HepG2 (cell line): ENCODE measurements around the gene RUSF1. TPM values are rescaled to one million over a fixed set of nuclear protein-coding genes. Genes with fewer than 3 reads are reported as not detected.
"Not testable (repeated sequence)": the region's sequence is repeated elsewhere in the genome, so short reads cannot be mapped to it uniquely, and the experiment has no call there.

Experiments
- ATAC-seq: fragments of 200-7000 bp; cut with Tn5 transposase; 3 replicates; pipeline ENCODE4 v1.9.1; 2020; ENCODE audit warnings: mild to moderate bottlenecking, moderate library complexity
- BruUV-seq: library from RNA; stranded (reverse); fragments of 400-500 nt; replicated peaks from 2 replicates; lab custom pipeline; 2021; lab: Mats Ljungman, UMichigan
- CTCF ChIA-PET: fragments of 300-600 bp; formaldehyde crosslinking; extraction: SDS; loops from one replicate; lab custom pipeline; 2021; ENCODE audit warnings: low total read pairs, inconsistent platforms, low intra/inter-chr PET ratio; lab: Yijun Ruan, JAX
- POLR2A ChIA-PET: fragments of 350-600 bp; sonication (Branson Sonifier 250); formaldehyde crosslinking; loops from one replicate; lab custom pipeline; 2020; ENCODE audit warnings: antibody characterized with exemption, inconsistent platforms; lab: Yijun Ruan, JAX
- DNase-seq: peaks from one replicate; pipeline ENCODE4 v3.0.0-alpha.2; 2015; ENCODE audit warnings: low spot score
- FAIRE-seq: peaks from 3 replicates; lab custom pipeline; 2011; peaks lifted over from hg19 to GRCh38; lab: Jason Lieb, UNC
- H2AFZ ChIP-seq: one replicate; pipeline ENCODE4 v1.6.1; 2011; ENCODE audit warnings: low read length, inconsistent platforms
- H3K27ac ChIP-seq: fragments of 300-600 bp; 3 replicates; pipeline ENCODE4 v1.8.0; 2011; ENCODE audit warnings: mixed run types, mild to moderate bottlenecking, mixed read lengths, low read length, inconsistent platforms; ENCODE audit not compliant: insufficient read depth; ENCODE audit errors: extremely low read length
- H3K27me3 ChIP-seq, 2 experiments: fragments of 200-600 bp in 1 of 2; 2 replicates in 1 of 2; 3 replicates in 1 of 2; pipeline versions ENCODE4 v1.6.0 to v1.8.0; 2011; ENCODE audit warnings: low read length in 2 of 2, mild to moderate bottlenecking in 2 of 2, moderate library complexity in 2 of 2, inconsistent platforms in 1 of 2; ENCODE audit not compliant: insufficient read depth in 2 of 2, control insufficient read depth in 1 of 2
- H3K36me3 ChIP-seq, 2 experiments: fragments of 200-600 bp in 1 of 2; replicated peaks in 1 of 2; 2 replicates in 1 of 2; 3 replicates in 1 of 2; pipeline versions ENCODE4 v1.5.1 to v1.8.0; 2011; ENCODE audit warnings: low read length in 2 of 2, inconsistent platforms in 1 of 2; ENCODE audit not compliant: insufficient read depth in 2 of 2, control insufficient read depth in 1 of 2
- H3K4me1 ChIP-seq: 2 replicates; pipeline ENCODE4 v1.5.1; 2012; ENCODE audit warnings: low read length, inconsistent platforms; ENCODE audit not compliant: insufficient read depth
- H3K4me2 ChIP-seq: 2 replicates; pipeline ENCODE4 v1.6.0; 2011; ENCODE audit warnings: low read depth, low read length, inconsistent platforms
- H3K4me3 ChIP-seq, 3 experiments: fragments of 200-600 bp in 1 of 3; sonication (generic), shearing (Covaris generic) in 1 of 3; replicated peaks in 1 of 3; 2 replicates each; pipeline ENCODE4 v1.5.1; 2011 to 2016; ENCODE audit warnings: low read length in 3 of 3, inconsistent platforms in 2 of 3, low read depth in 2 of 3, mild to moderate bottlenecking in 2 of 3, control low read depth in 1 of 3, mixed read lengths in 1 of 3; ENCODE audit not compliant: insufficient read depth in 1 of 3
- H3K79me2 ChIP-seq: one replicate; pipeline ENCODE4 v1.6.1; 2011; ENCODE audit warnings: low read length, inconsistent platforms; ENCODE audit not compliant: insufficient read depth
- H3K9ac ChIP-seq: 2 replicates; pipeline ENCODE4 v1.6.0; 2011; ENCODE audit warnings: mild to moderate bottlenecking, low read depth, low read length, inconsistent platforms; ENCODE audit not compliant: insufficient read depth
- H3K9me3 ChIP-seq: 2 replicates; pipeline ENCODE4 v1.5.1; 2012; ENCODE audit warnings: mild to moderate bottlenecking, low read length
- H4K20me1 ChIP-seq: 2 replicates; pipeline ENCODE4 v1.6.0; 2011; ENCODE audit warnings: inconsistent platforms, mild to moderate bottlenecking, low read length, moderate library complexity; ENCODE audit not compliant: insufficient read depth
- ARNTL ChIP-seq: sonication (generic); formaldehyde crosslinking; IDR thresholded peaks from 2 replicates; pipeline ENCODE4 v1.4.0; 2020; ENCODE audit warnings: mild to moderate bottlenecking, missing genetic modification reagents
- KLF9 ChIP-seq: IDR thresholded peaks from 2 replicates; pipeline ENCODE4 v1.6.1; 2016; ENCODE audit warnings: low read depth
- NONO ChIP-seq, 2 experiments: fragments of 450-650 bp in 1 of 2; sonication (generic) in 1 of 2; formaldehyde crosslinking in 1 of 2; IDR thresholded peaks in 1 of 2; conservative IDR thresholded peaks in 1 of 2; 2 replicates each; pipeline versions ENCODE4 v1.6.1 to v1.8.0; 2017 to 2022; ENCODE audit warnings: mild to moderate bottlenecking in 1 of 2, missing genetic modification reagents in 1 of 2, moderate library complexity in 1 of 2
- NR2F6 ChIP-seq, 2 experiments: IDR thresholded peaks; 2 replicates each; pipeline ENCODE4 v1.6.1; 2016; ENCODE audit warnings: antibody characterized with exemption in 1 of 2, mild to moderate bottlenecking in 1 of 2
- REL ChIP-seq: sonication (generic); formaldehyde crosslinking; conservative IDR thresholded peaks from 2 replicates; pipeline ENCODE4 v1.8.0; 2022; ENCODE audit warnings: mild to moderate bottlenecking, missing genetic modification reagents, moderate library complexity
- ZBTB38 ChIP-seq: sonication (generic); formaldehyde crosslinking; IDR thresholded peaks from 2 replicates; pipeline ENCODE4 v1.5.1; 2020; ENCODE audit warnings: mild to moderate bottlenecking, missing genetic modification reagents
- ZFAT ChIP-seq: sonication (generic); formaldehyde crosslinking; conservative IDR thresholded peaks from 2 replicates; pipeline ENCODE4 v1.8.1; 2023; ENCODE audit warnings: missing genetic modification reagents, inconsistent platforms
- ZNF17 ChIP-seq: sonication (generic); formaldehyde crosslinking; IDR thresholded peaks from 2 replicates; pipeline ENCODE4 v1.5.0; 2020; ENCODE audit warnings: mild to moderate bottlenecking, missing genetic modification reagents
- ZNF280D ChIP-seq: sonication (generic); formaldehyde crosslinking; IDR thresholded peaks from 2 replicates; pipeline ENCODE4 v1.5.1; 2020; ENCODE audit warnings: mild to moderate bottlenecking, missing genetic modification reagents
- ZNF431 ChIP-seq: sonication (generic); formaldehyde crosslinking; IDR thresholded peaks from 2 replicates; pipeline ENCODE4 v1.9.0; 2022; ENCODE audit warnings: missing genetic modification reagents, low read depth, mild to moderate bottlenecking, borderline replicate concordance
- WGBS: methylation state at CpG from one replicate; pipeline ENCODE4 v1.1.6; 2017; ENCODE audit warnings: low lambda C conversion rate; 5-methylcytosine and 5-hydroxymethylcytosine counted together
- in situ Hi-C: cut with HindIII; loops from 2 replicates; pipeline ENCODE4 v1.10.0; 2017; ENCODE audit warnings: low pct_unique_long_range_greater_than_20kb; ENCODE audit not compliant: extremely low pct_ligation_motif_present
- intact Hi-C: fragments of 100-400 bp; cut with micrococcal nuclease; formaldehyde crosslinking; loops from one replicate; pipeline ENCODE4 v1.10.0; 2022; ENCODE audit not compliant: unreplicated experiment
- polyA plus RNA-seq, 8 experiments: library from polyadenylated mRNA; depleted of rRNA in 3 of 8; stranded (reverse) in 7 of 8; unstranded in 1 of 8; fragments of >200 nt; fragmentation: Illumina TruSeq in 4 of 8; extraction: Trizol in 4 of 8; gene quantifications; 2 replicates each; pipeline versions ENCODE4 v1.2.1 to v1.2.3, GENCODE V29; 2011 to 2016; ENCODE audit warnings: low read depth in 4 of 8, missing spikeins in 1 of 8, mixed read lengths in 1 of 8; ENCODE audit not compliant: insufficient read depth in 1 of 8
- total RNA-seq, 5 experiments: library from RNA; depleted of rRNA; stranded (reverse); fragments of >200 nt; fragmentation: Illumina TruSeq; extraction: Trizol; gene quantifications; 2 replicates each; pipeline ENCODE4 v1.2.3, GENCODE V29; 2016; ENCODE audit warnings: low read depth in 1 of 5

The RUSF1 gene
- total and polyA plus RNA-seq, 2 of the 13 experiments (the other 11 are each of a cell fraction or from before 2014, with no cell fraction given) = 40.8 to 50.2 TPM

- TF ChIP-seq NONO (IDR thresholded peaks at IDR 0.05) = no peak
- TF ChIP-seq NONO (CRISPR knock-in tag; conservative IDR thresholded peaks at IDR 0.05) = 0 out of 2 replicates have a peak, but pooled peaks have one; percentile 6
Measured at GRCh38 chr16:31451201-31451600, 57.0 kb downstream of the RUSF1 start (continued).

DNA sequence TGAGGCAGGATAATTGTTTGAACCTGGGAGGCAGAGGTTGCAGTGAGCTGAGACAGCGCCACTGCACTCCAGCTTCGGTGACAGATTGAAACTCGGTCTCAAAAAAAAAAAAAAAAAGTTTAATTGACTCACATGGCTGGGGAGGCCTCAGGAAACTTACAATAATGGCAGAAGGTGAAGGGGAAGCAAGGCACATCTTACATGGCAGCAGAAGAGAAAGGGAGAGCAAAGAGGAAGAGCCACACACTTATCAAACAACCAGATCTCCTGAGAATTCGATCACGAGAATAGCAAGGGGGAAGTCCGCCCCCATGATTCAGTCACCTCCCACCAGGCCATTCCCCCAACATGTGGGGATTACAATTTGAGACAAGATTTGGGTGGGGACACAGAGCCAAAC, 62.3 kb downstream of the RUSF1 start:
- H3K79me2 ChIP-seq, intact Hi-C loops, H3K27me3 ChIP-seq, FAIRE-seq, H3K4me1 ChIP-seq, H2AFZ ChIP-seq, H3K27ac ChIP-seq, CTCF ChIA-PET, H3K9ac ChIP-seq, ATAC-seq, H3K4me2 ChIP-seq, BruUV-seq, H3K4me3 ChIP-seq, H4K20me1 ChIP-seq, DNase-seq, H3K9me3 ChIP-seq, H3K36me3 ChIP-seq: not testable (repeated sequence)
- TF ChIP-seq ZNF431 (CRISPR knock-in tag) = peak; percentile 57; the same call in 1 of the 2 replicates
- 9% methylated on average over 6 of the region's 6 CpGs for WGBS
- in situ Hi-C loops = loop anchor here (25.0 kb wide), 1 partner anchor 234 kb away; the partner anchor contains the start of genes PYCARD, PYDC1 and TRIM72
- POLR2A ChIA-PET = interaction anchor here (1.2 kb wide), 1 partner anchor 9 kb away, joined by 3 read pairs; no protein-coding TSS in a partner anchor

DNA sequence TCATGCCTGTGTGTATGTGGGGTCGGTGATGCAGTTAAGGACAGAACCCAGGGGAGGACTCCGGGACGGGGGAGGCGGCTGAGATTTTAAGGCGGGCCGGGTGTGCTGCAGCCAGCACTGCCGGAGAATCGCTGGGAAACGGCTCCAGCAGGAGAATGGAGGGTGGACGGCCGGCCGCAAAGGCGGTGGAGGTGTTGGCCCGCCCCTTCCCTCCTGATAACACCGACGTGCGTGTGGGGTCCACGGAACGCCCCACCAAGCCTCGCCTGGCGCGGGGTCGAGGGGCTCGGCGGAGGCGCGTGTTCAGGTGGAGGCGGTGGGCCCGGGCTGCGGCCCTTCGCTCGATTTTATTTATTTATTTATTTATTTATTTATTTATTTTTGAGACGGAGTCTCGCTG, 66.2 kb downstream of the RUSF1 start:
- no peaks in the 10 kb centered on the region for H3K79me2 ChIP-seq
- DNase-seq = no peak
- in situ Hi-C loops = loop anchor here (25.0 kb wide), 1 partner anchor 230 kb away; the partner anchor contains the start of genes PYCARD, PYDC1 and TRIM72
- no peaks in the 10 kb centered on the region for H4K20me1 ChIP-seq
- no peak overlapping the region for H3K27ac ChIP-seq
- no peak overlapping the region for H2AFZ ChIP-seq
- no peak for FAIRE-seq
- no TSS peak for BruUV-seq
- ChIA-PET CTCF (interaction anchor here (0.8 kb wide), 1 partner anchor 456 kb away, joined by 3 read pairs; no protein-coding TSS in a partner anchor), POLR2A (interaction anchor here (1.1 to 1.8 kb wide), 6 partner anchors 9 to 456 kb away, joined by 3 to 8 read pairs (median 6); partner anchors contain the start of genes ARMC5, ZNF646 and ZNF668)
- no peak overlapping the region for H3K9ac ChIP-seq
- H3K4me1 ChIP-seq = peaks cover 6% of the 10 kb centered on the region; the same call in 1 of the 2 replicates
- no peak for ATAC-seq
- 0 out of 6 replicates have a peak overlapping the region, but pooled peaks of 1 of the 3 experiments have one; percentile 75 for H3K4me3 ChIP-seq
- H3K27me3 ChIP-seq = peaks cover 0 to 7% of the 10 kb centered on the region in 2 experiments; a peak in 1 of 5 replicates
- 0 out of 2 replicates have a peak overlapping the region, but pooled peaks have one; percentile 4 for H3K4me2 ChIP-seq
- no peaks in the 10 kb centered on the region for H3K36me3 ChIP-seq
- intact Hi-C loops = loop anchor here (2.0 to 5.0 kb wide), 2 partner anchors 240 to 347 kb away; partner anchors contain the start of genes PYCARD and VKORC1
- WGBS = 80% methylated on average over 34 of the region's 34 CpGs
- H3K9me3 ChIP-seq = no peaks in the 10 kb centered on the region
- no peak for TF ChIP-seq ZNF280D
- no peak for TF ChIP-seq KLF9 (CRISPR knock-in tag)
- no peak for TF ChIP-seq ZFAT (CRISPR knock-in tag)
- peak; percentile 1; the same call in 1 of the 2 replicates for TF ChIP-seq ARNTL (CRISPR knock-in tag)
- TF ChIP-seq ZBTB38 (CRISPR knock-in tag) = 0 out of 2 replicates have a peak, but pooled peaks have one; percentile 31
- no peak for TF ChIP-seq NR2F6 (IDR thresholded peaks at IDR 0.05)
- no peak for TF ChIP-seq NR2F6 (CRISPR knock-in tag; IDR thresholded peaks at IDR 0.05)
- TF ChIP-seq ZNF17 = no peak
- TF ChIP-seq REL = no peak; the same call in 1 of the 2 replicates
